ENCODE results near the gene RGS7. TPM values are rescaled to one million over a fixed set of nuclear protein-coding genes. Genes with fewer than 3 reads are reported as not detected.

Gene RGS7
- total RNA-seq, 4 donors from 2014 or later = 0.11 to 0.33 TPM; not detected in 2

GRCh38 chr1:240821925-240822324 lies 535.1 kb downstream of the RGS7 start:
- no peaks in the 10 kb centered on the region for H3K9me3 ChIP-seq
- intact Hi-C loops (cut with DNase I) = no loop called here
- 100% methylated on average over 2 of the region's 2 CpGs for WGBS
- H3K4me3 ChIP-seq = no peak overlapping the region
- no peak for DNase-seq (ENCODE audit: extremely low spot score)
- H3K27me3 ChIP-seq = no peaks in the 10 kb centered on the region
- H3K36me3 ChIP-seq = no peaks in the 10 kb centered on the region
- H3K4me1 ChIP-seq = no peaks in the 10 kb centered on the region
- H3K27ac ChIP-seq (replicated peaks in 1 of 4) = no peak overlapping the region
- TF ChIP-seq, protein P1, sequence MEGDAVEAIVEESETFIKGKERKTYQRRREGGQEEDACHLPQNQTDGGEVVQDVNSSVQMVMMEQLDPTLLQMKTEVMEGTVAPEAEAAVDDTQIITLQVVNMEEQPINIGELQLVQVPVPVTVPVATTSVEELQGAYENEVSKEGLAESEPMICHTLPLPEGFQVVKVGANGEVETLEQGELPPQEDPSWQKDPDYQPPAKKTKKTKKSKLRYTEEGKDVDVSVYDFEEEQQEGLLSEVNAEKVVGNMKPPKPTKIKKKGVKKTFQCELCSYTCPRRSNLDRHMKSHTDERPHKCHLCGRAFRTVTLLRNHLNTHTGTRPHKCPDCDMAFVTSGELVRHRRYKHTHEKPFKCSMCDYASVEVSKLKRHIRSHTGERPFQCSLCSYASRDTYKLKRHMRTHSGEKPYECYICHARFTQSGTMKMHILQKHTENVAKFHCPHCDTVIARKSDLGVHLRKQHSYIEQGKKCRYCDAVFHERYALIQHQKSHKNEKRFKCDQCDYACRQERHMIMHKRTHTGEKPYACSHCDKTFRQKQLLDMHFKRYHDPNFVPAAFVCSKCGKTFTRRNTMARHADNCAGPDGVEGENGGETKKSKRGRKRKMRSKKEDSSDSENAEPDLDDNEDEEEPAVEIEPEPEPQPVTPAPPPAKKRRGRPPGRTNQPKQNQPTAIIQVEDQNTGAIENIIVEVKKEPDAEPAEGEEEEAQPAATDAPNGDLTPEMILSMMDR (IDR thresholded peaks at IDR 0.05) = no peak
- TF ChIP-seq POLR2AphosphoS5 (IDR thresholded peaks at IDR 0.05) = no peak
- TF ChIP-seq POLR2A (IDR thresholded peaks at IDR 0.05; ENCODE audit: low read depth) = no peak
- TF ChIP-seq EP300 (IDR thresholded peaks at IDR 0.05) = no peak

DNA sequence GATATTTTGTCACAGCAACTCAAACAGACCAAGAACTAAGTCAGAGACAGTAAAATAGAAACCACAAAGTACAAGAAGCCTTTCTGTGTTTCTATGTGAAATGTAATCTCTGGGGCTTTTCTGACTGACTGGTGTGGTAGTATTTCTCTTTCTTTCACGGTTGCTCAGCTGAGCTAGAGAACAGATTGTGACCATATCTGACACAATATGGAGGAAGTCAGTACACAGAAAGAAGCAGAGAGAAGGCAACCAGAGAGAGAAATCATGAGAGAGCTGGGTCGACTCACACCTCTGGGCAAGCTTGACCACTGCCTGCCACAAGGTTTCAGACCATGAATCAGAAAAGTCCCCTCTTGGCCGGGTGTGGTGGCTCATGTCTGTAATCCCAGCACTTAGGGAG lies 536.2 kb downstream of the RGS7 start:
- H3K36me3 ChIP-seq = no peaks in the 10 kb centered on the region
- H3K27ac ChIP-seq (replicated peaks in 1 of 4) = no peak overlapping the region
- no peak overlapping the region for H3K4me3 ChIP-seq
- intact Hi-C loops (cut with DNase I) = no loop called here
- H3K27me3 ChIP-seq = no peaks in the 10 kb centered on the region
- no peaks in the 10 kb centered on the region for H3K4me1 ChIP-seq
- TF ChIP-seq, protein P1 (IDR thresholded peaks at IDR 0.05) = no peak
- TF ChIP-seq POLR2A (IDR thresholded peaks at IDR 0.05; ENCODE audit: low read depth) (no peak), POLR2AphosphoS5 (IDR thresholded peaks at IDR 0.05) (no peak), EP300 (IDR thresholded peaks at IDR 0.05) (no peak)
- no peak for DNase-seq (ENCODE audit: extremely low spot score)
- 60% methylated on average over 3 of the region's 3 CpGs for WGBS
- no peaks in the 10 kb centered on the region for H3K9me3 ChIP-seq

GRCh38 chr1:240816472-240816871 lies 540.5 kb downstream of the RGS7 start:
- 80% methylated on average over 2 of the region's 2 CpGs for WGBS

DNA sequence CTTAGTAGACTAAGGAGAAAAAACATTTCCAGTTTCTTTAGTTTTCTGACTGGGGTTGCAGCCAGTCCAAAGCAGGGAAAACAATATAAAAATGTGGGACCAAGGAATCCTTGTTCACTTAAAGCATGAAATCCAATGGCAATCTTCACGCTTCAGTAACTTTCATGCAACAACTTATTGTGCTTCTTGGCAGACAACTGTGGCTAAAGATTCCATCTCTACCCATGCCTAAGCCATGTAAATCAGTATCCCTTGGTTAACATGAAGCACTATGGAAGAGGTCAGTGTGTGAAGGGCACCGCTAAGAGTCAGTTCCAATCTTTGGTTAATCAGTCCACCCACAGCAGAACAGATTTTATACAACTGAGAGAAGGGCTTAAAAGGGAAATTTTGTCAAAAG lies 543.3 kb downstream of the RGS7 start:
- no peaks in the 10 kb centered on the region for H3K4me1 ChIP-seq
- H3K27me3 ChIP-seq = no peaks in the 10 kb centered on the region
- no peak overlapping the region for H3K4me3 ChIP-seq
- no peaks in the 10 kb centered on the region for H3K9me3 ChIP-seq
- no peaks in the 10 kb centered on the region for H3K36me3 ChIP-seq
- DNase-seq (ENCODE audit: extremely low spot score) = no peak
- H3K27ac ChIP-seq (replicated peaks in 1 of 4) = no peak overlapping the region
- intact Hi-C loops (cut with DNase I) = no loop called here
- TF ChIP-seq, protein P1 (IDR thresholded peaks at IDR 0.05) = no peak
- TF ChIP-seq POLR2AphosphoS5 (IDR thresholded peaks at IDR 0.05) (no peak), EP300 (IDR thresholded peaks at IDR 0.05) (no peak), POLR2A (IDR thresholded peaks at IDR 0.05; ENCODE audit: low read depth) (no peak)
- 95% methylated on average over 2 of the region's 2 CpGs for WGBS

More at GRCh38 chr1:240816472-240816871, 540.5 kb downstream of the RGS7 start:
- Histone ChIP-seq H3K27ac (replicated peaks in 1 of 4) (no peak overlapping the region), H3K4me1 (no peaks in the 10 kb centered on the region), H3K9me3 (no peaks in the 10 kb centered on the region), H3K36me3 (no peaks in the 10 kb centered on the region), H3K4me3 (no peak overlapping the region), H3K27me3 (no peaks in the 10 kb centered on the region)
- DNase-seq (ENCODE audit: extremely low spot score) = no peak
- TF ChIP-seq, protein P1 (IDR thresholded peaks at IDR 0.05) = no peak
- TF ChIP-seq POLR2A (IDR thresholded peaks at IDR 0.05; ENCODE audit: low read depth) = no peak
- no peak for TF ChIP-seq POLR2AphosphoS5 (IDR thresholded peaks at IDR 0.05)
- TF ChIP-seq EP300 (IDR thresholded peaks at IDR 0.05) = no peak
- intact Hi-C loops (cut with DNase I) = no loop called here

DNA sequence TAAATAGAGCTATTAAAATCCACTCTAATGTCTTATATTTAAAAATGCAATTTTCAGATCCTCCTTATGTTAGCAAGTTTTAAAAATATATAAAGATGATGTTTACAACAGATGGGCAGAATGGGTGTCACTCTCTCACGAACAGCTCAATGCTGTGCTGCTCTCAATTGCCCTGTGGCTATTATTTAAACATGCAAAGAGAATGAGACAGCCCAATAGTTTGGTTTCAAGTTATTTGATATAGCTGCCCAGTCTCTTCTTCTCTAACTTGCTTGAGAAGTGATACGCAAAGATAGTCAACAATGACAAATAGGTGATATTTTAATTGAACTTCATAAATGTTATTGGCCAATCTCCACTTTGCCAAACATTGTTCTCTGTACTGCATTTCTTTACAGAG lies 545.7 kb downstream of the RGS7 start:
- 91% methylated on average over 2 of the region's 2 CpGs for WGBS
- no peaks in the 10 kb centered on the region for H3K4me1 ChIP-seq
- intact Hi-C loops (cut with DNase I) = no loop called here

More for the DNA sequence above, 545.7 kb downstream of the RGS7 start:
- H3K4me3 ChIP-seq = no peak overlapping the region
- H3K36me3 ChIP-seq = no peaks in the 10 kb centered on the region
- no peak overlapping the region for H3K27ac ChIP-seq (replicated peaks in 1 of 4)
- TF ChIP-seq POLR2AphosphoS5 (IDR thresholded peaks at IDR 0.05) = no peak
- no peaks in the 10 kb centered on the region for H3K27me3 ChIP-seq
- no peaks in the 10 kb centered on the region for H3K9me3 ChIP-seq
- DNase-seq (ENCODE audit: extremely low spot score) = no peak

Measured in esophagus muscularis mucosa (tissue), 4 donors.